SU-DHL-6 (cell line): ENCODE data around the gene LAS1L.
"Not testable (repeated sequence)": the region's sequence is repeated elsewhere in the genome, so short reads cannot be mapped to it uniquely, and the experiment has no call there.

Experiments
- H2AFZ ChIP-seq: fragments of 200-600 bp; sonication (generic); 2 replicates; pipeline ENCODE4 v1.6.1; 2014; ENCODE audit warnings: low read depth, mild to moderate bottlenecking, moderate library complexity, mixed read lengths, antibody characterized with exemption, low read length; ENCODE audit not compliant: severe bottlenecking
- H3F3A ChIP-seq: fragments of 200-600 bp; shearing (Covaris generic); 2 replicates; pipeline ENCODE4 v1.6.0; 2016; ENCODE audit warnings: antibody characterized with exemption, mild to moderate bottlenecking; ENCODE audit not compliant: insufficient read depth
- H3K27ac ChIP-seq: fragments of 200-600 bp; sonication (generic); 2 replicates; pipeline ENCODE4 v1.5.1; 2016; ENCODE audit warnings: low read depth, mild to moderate bottlenecking, low read length, moderate library complexity, mixed read lengths
- H3K27me3 ChIP-seq: fragments of 200-600 bp; sonication (generic), shearing (Covaris generic); 2 replicates; pipeline ENCODE4 v1.6.0; 2014; ENCODE audit warnings: mild to moderate bottlenecking, low read length
- H3K36me3 ChIP-seq: fragments of 200-600 bp; sonication (generic); 2 replicates; pipeline ENCODE4 v1.6.1; 2014; ENCODE audit warnings: mild to moderate bottlenecking, low read length, mixed read lengths
- H3K4me2 ChIP-seq: fragments of 300-600, 200-600 bp; shearing (Covaris generic), sonication (generic); 2 replicates; pipeline ENCODE4 v1.6.0; 2014; ENCODE audit warnings: low read length, low read depth, mild to moderate bottlenecking; ENCODE audit not compliant: poor library complexity, severe bottlenecking
- H3K4me3 ChIP-seq: fragments of 200-600 bp; sonication (generic); 2 replicates; pipeline ENCODE4 v1.5.1; 2014; ENCODE audit warnings: antibody characterized with exemption, low read length, mild to moderate bottlenecking, mixed read lengths; ENCODE audit not compliant: insufficient read depth, poor library complexity, severe bottlenecking
- H3K79me2 ChIP-seq: fragments of 200-600 bp; sonication (generic); 2 replicates; pipeline ENCODE4 v1.6.1; 2014; ENCODE audit warnings: mild to moderate bottlenecking, low read length, moderate library complexity; ENCODE audit not compliant: insufficient read depth
- H3K9ac ChIP-seq: fragments of 200-600 bp; sonication (generic); 2 replicates; pipeline ENCODE4 v1.7.0; 2014; ENCODE audit warnings: mild to moderate bottlenecking, low read length
- H3K9me2 ChIP-seq: fragments of 200-600 bp; sonication (generic); replicated peaks from 2 replicates; pipeline ENCODE4 v1.6.1; 2014; ENCODE audit warnings: low read length; ENCODE audit not compliant: insufficient read depth
- H3K9me3 ChIP-seq: fragments of 200-600 bp; sonication (generic); 2 replicates; pipeline ENCODE4 v1.6.1; 2014; ENCODE audit warnings: low read length, mixed read lengths; ENCODE audit not compliant: insufficient read depth
- H4K20me1 ChIP-seq: fragments of 200-600 bp; sonication (generic); 2 replicates; pipeline ENCODE4 v1.6.1; 2014; ENCODE audit warnings: low read depth, mild to moderate bottlenecking, antibody characterized with exemption, low read length, moderate library complexity, mixed read lengths
- CTCF ChIP-seq: fragments of 200-600 bp; sonication (generic); IDR thresholded peaks from one replicate; pipeline ENCODE4 v1.5.1; 2017; ENCODE audit warnings: antibody characterized with exemption, mild to moderate bottlenecking, low read length, moderate library complexity; ENCODE audit not compliant: insufficient read depth, poor library complexity, severe bottlenecking
- EZH2phosphoT487 ChIP-seq: fragments of 200-600 bp; sonication (generic), shearing (Covaris generic); conservative IDR thresholded peaks from 2 replicates; pipeline ENCODE4 v1.6.1; 2018; ENCODE audit warnings: mild to moderate bottlenecking, antibody characterized with exemption, low read length, moderate library complexity, mixed read lengths

Gene LAS1L

GRCh38 chrX:65572971-65573370, 38.4 kb upstream of the LAS1L start:
- no peaks in the 10 kb centered on the region for H3K79me2 ChIP-seq
- H3K9me2 ChIP-seq = no peaks in the 10 kb centered on the region
- H3K4me2 ChIP-seq = no peak overlapping the region
- no peaks in the 10 kb centered on the region for H3K9me3 ChIP-seq
- H3K36me3 ChIP-seq = no peaks in the 10 kb centered on the region
- no peak overlapping the region for H3K9ac ChIP-seq
- no peaks in the 10 kb centered on the region for H4K20me1 ChIP-seq
- no peak overlapping the region for H3K27ac ChIP-seq
- TF ChIP-seq CTCF (no peak), EZH2phosphoT487 (no peak)
- H3K27me3 ChIP-seq = no peaks in the 10 kb centered on the region
- no peak overlapping the region for H2AFZ ChIP-seq
- no peak overlapping the region for H3K4me3 ChIP-seq
- H3F3A ChIP-seq = no peaks in the 10 kb centered on the region

- H3K9me2 ChIP-seq, H3K9ac ChIP-seq, H3K36me3 ChIP-seq, H3K27ac ChIP-seq, H3K9me3 ChIP-seq, H3K27me3 ChIP-seq, H3K79me2 ChIP-seq, H3K4me2 ChIP-seq, H3F3A ChIP-seq, H4K20me1 ChIP-seq, H3K4me3 ChIP-seq, H2AFZ ChIP-seq: not testable (repeated sequence)
These were observed 28.3 kb upstream of the LAS1L start for GRCh38 chrX:65562850-65563249.

GRCh38 chrX:65551489-65552339, 17.1 kb upstream of the LAS1L start:
- no peaks in the 10 kb centered on the region for H3K9me3 ChIP-seq
- H4K20me1 ChIP-seq = no peaks in the 10 kb centered on the region
- H3K27me3 ChIP-seq = no peaks in the 10 kb centered on the region
- no peaks in the 10 kb centered on the region for H3K79me2 ChIP-seq
- no peak overlapping the region for H3K4me3 ChIP-seq
- H3F3A ChIP-seq = no peaks in the 10 kb centered on the region
- H3K9ac ChIP-seq = no peak overlapping the region
- no peaks in the 10 kb centered on the region for H3K36me3 ChIP-seq
- no peaks in the 10 kb centered on the region for H3K9me2 ChIP-seq
- no peak overlapping the region for H3K4me2 ChIP-seq
- no peak for TF ChIP-seq CTCF
- no peak for TF ChIP-seq EZH2phosphoT487
- H2AFZ ChIP-seq = no peak overlapping the region
- no peak overlapping the region for H3K27ac ChIP-seq

GRCh38 chrX:65551086-65551485, 16.5 kb upstream of the LAS1L start:
- no peak overlapping the region for H3K27ac ChIP-seq
- H4K20me1 ChIP-seq = no peaks in the 10 kb centered on the region
- no peaks in the 10 kb centered on the region for H3K27me3 ChIP-seq
- no peaks in the 10 kb centered on the region for H3K36me3 ChIP-seq
- H3K4me2 ChIP-seq = no peak overlapping the region
- no peak overlapping the region for H3K9ac ChIP-seq
- no peaks in the 10 kb centered on the region for H3K9me3 ChIP-seq
- no peaks in the 10 kb centered on the region for H3K9me2 ChIP-seq
- H3F3A ChIP-seq = no peaks in the 10 kb centered on the region
- no peak for TF ChIP-seq CTCF
- TF ChIP-seq EZH2phosphoT487 = no peak
- H3K79me2 ChIP-seq = no peaks in the 10 kb centered on the region
- H3K4me3 ChIP-seq = no peak overlapping the region
- H2AFZ ChIP-seq = no peak overlapping the region
